HG02981 (cell line): ENCODE data around the gene S1PR5.
"Not testable (repeated sequence)": the region's sequence is repeated elsewhere in the genome, so short reads cannot be mapped to it uniquely, and the experiment has no call there.

Source experiments
- ATAC-seq: cut with Tn5 transposase; IDR thresholded peaks from one replicate; pipeline ENCODE4 v1.9.1; 2021; ENCODE audit warnings: mild to moderate bottlenecking, moderate library complexity; ENCODE audit not compliant: unreplicated experiment

S1PR5 gene

GRCh38 chr19:10517361-10517759 lies at the start of gene S1PR5:
Gene S1PR5, minus strand, starts transcription at chr19:10517447. Its CDS starts 2,436 bp downstream, at chr19:10515011.
- no peak for ATAC-seq

DNA sequence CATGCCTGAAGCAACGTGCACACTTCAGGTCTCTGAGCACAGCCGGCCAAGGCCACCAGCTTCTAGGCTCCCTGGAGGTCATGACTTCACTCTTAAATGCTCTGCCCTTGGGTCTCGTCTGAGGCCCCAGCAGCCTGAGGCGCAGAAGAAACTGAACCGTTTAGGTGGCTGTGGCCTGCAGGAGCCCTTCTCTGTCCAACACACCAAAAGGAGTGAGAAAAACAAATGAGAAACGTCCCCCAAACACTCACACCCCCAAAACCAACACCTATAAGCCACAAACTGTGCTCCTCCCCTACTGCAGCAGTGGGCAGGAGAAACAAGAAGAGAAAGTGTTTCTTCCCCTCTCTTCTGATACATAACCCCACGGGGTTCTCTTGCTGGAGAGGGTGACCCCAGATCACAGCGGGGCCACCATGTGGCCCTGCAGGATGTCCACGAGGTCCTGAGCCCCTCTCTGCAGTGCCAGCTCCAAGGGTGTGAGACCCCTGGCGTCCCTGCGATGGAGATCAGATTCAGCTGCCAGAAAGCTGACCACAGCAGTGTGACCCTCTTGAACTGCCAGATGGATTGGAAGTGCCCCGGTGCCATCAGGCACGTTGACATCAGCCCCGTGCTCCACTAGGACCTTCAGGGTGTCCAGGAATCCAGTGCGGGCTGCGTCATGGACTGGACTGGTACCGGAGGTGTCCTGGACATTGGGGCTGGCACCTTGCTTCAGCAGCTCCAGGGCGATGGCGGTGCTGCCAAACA lies 49.6 kb upstream of the S1PR5 start:
- no peak for ATAC-seq

DNA sequence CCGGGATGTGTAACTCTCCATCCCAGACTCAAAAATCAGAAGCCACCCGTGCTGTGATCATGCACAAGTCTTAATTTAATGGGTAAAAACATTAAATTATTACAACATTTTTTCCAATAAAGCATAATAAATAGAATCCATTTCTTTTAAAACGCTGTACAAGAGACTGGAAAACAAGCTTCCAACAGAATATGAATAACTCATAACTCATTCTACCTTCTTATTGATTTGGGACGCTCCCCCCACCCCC lies 49.1 kb upstream of the S1PR5 start:
- no peak for ATAC-seq

DNA sequence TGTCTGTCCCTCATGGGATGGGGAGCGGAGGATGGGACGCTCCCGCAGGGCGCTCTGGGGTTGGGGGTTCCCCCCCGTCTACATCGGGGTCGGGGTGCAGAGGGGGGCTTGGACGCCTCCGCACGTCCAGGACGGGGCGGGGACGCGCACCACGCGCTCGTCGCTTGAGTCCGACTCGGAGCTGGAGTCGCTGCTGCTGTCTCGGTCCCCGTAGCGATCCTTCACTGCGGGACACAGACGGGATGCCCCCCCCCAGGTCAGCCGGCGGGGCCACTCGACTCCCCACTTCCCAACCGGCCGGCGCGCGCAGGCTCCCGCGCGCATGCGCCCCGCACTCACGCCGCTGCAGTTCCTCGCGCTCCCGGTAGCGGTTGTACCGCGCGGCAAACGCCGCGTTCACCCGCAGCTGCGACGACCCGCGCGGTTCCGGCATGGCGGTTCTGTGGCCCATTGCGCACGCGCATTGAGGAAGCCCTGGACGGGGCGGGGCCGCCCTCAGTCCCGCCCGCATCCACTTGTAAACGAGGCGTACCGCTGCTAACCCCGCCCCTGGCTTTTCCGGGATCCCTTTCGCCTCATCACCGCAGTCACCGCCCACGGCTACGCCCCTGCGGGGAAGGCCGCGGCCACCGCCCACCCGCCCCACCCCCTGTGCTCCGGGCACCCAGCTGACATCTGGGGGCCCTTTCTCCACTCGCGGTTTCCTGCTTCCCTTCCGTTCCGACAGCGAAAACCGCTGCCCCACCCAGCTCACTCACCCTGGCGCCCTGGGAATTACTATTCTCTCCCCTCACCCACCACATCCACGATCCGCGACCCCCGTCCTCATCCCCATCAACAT lies 48.5 kb upstream of the S1PR5 start, which contains the start of gene KRI1:
Gene KRI1 (minus strand): TSS at position 444 of the 841 bp plus-strand sequence. CDS start 11 bp downstream, at position 433.
- peak; percentile 39 for ATAC-seq

GRCh38 chr19:10565028-10565566 lies 47.9 kb upstream of the S1PR5 start:
- ATAC-seq = no peak

- no peak for ATAC-seq
Measured at GRCh38 chr19:10562609-10563008, 45.4 kb upstream of the S1PR5 start.

- no peak for ATAC-seq
Measured at GRCh38 chr19:10560154-10560553, 42.9 kb upstream of the S1PR5 start.

- ATAC-seq = no peak
Measured at GRCh38 chr19:10557603-10558197, 40.5 kb upstream of the S1PR5 start.

GRCh38 chr19:10555610-10555973 lies 38.3 kb upstream of the S1PR5 start:
- ATAC-seq = no peak

DNA sequence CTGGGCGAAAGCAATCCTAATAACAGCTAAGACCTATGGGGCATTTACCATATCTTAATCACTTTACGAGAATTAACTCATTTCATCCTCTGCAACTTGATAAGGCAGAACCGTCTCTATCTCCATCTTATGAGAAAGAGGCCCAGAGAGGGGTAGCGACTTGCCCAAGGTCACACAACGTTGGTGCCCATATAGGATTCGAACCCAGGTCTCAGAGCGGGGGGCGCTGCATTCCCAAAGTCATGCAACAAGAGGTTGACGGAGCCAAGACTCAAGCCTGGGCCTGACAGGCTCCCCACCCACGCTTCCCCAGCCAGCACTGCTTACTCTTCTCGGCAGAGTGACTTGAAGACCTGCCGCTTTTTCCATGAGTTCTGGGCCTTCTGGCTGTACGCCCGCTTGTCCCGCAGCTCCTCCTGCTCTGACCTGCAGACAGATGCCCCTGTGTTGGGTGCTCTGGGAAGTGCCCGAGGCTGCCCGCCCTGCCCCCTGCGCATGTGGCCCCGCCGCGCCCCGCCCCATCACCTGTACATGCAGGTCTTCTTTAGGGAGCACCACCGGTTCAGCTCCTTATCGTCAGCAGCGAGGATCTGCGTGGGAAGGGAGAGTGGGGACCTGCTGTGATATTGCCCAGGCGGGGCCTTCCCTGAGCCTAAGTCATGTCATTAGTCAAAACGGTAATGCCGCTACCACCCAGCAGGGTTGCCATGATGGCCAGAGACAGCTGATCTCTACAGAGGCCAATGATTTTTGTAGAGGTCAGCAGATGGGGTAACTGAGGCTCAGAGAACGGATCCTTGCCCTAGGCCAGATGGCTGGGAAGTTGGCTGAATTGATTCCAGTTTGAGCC lies 37.7 kb upstream of the S1PR5 start:
- no peak for ATAC-seq

DNA sequence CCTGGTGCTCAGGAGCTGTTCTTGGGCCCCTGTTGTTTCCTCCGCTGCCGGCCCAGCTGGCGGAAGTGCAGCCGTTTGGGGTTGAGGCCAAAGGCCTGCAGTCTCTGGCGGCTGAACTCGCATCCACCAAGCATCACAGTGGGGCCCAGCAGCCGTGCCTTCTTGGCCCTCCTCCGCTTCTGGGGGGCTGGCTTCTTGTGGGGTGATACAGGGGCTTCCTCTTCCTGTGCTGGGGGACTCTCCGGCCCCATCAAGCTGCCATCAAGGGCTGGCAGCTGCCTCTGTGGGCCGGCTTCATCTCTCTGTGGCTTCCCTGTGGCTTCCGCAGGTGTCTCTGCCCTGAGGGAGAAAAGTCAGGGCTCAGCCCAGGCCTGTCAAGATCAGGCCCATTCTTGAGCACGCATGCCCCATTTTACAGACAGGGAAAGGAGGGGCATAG lies 36.7 kb upstream of the S1PR5 start:
- peak; percentile 73 for ATAC-seq

- no peak for ATAC-seq
Measured at GRCh38 chr19:10553087-10553667, 35.9 kb upstream of the S1PR5 start.

- no peak for ATAC-seq
Measured at GRCh38 chr19:10552510-10553053, 35.3 kb upstream of the S1PR5 start.

GRCh38 chr19:10551698-10552301 lies 34.6 kb upstream of the S1PR5 start:
- ATAC-seq = no peak

- ATAC-seq = not testable (repeated sequence)
Measured at GRCh38 chr19:10551006-10551405, 33.8 kb upstream of the S1PR5 start.

GRCh38 chr19:10550336-10550735 lies 33.1 kb upstream of the S1PR5 start:
- no peak for ATAC-seq

- ATAC-seq = no peak
Measured at GRCh38 chr19:10549733-10550132, 32.5 kb upstream of the S1PR5 start.

DNA sequence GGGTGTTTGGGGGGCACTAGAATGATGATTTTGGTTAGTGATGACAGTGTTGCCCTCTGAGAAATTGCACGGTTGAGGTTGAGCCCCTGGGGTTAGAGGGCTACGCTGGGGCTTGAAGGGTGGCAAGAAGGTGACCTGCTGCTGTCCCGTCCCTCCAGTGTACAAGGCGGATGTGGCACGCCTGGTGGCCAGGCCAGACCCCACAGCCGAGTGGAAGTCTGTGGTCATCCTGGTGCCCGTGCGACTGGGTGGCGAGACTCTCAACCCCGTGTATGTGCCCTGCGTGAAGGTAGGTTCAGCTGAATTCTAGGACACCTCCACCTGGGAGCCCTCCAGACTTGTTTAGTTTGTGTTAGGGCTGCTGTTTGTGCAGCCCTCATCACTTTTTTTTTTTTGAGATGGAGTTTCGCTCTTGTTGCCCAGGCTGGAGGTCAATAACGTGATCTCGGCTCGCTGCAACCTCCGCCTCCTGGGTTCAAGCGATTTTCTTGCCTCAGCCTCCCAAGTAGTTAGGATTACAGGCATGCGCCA lies 31.6 kb upstream of the S1PR5 start:
- no peak for ATAC-seq

GRCh38 chr19:10546817-10547216 lies 29.6 kb upstream of the S1PR5 start:
- no peak for ATAC-seq
